Vagina (tissue), 2 donors: ENCODE data around the gene TNKS1BP1.

Experiments used
- POLR2A ChIP-seq, 2 donors: fragments of 450-650 bp; IDR thresholded peaks; one replicate each; pipeline ENCODE4 v1.6.1; 2017; ENCODE audit warnings: antibody characterized with exemption in 2 of 2, mild to moderate bottlenecking in 2 of 2, moderate library complexity in 2 of 2
- TF ChIP-seq, protein P1 (sequence below), 3 experiments: fragments of 450-650 bp in 2 of 3; fragments of 200-600 bp in 1 of 3; sonication (generic) in 1 of 3; IDR thresholded peaks; one replicate each; pipeline ENCODE4 v1.5.1; 2017 to 2019; ENCODE audit warnings: antibody characterized with exemption in 3 of 3, mild to moderate bottlenecking in 2 of 3, moderate library complexity in 2 of 3

DNA sequence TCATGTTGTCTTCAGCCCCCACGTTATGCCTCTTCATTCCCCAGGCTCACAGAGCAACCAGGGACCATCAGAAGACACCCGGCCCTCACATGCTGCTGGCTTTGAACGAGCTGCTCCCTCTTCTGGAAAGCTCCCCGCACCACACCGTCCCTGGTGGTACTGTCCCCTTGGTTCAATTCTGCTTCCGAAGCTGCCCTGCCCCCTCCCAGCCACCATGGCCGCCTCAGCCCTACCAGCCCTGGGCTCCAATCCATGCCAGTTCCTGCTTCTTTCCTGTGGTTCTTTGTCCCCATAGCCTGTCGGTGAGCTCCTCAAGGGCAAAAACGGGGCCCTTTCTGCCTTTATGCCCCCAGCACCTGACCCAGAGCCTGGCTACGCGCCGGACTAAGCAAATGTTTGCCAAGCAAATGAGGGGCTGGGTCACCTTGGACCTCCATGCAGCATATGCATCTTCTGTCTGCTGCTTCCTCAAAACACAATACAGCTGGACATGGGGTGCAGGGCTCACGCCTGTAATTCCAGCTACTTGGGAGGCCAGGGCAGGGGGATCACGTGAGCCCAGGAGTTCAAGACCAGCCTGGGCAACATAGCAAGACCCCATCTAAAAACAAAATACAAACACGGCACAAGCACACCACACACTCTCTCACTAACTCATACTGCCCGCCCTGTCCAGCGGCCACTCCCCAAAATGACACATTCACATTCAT lies 21.3 kb downstream of the TNKS1BP1 start:
- TF ChIP-seq, protein P1, sequence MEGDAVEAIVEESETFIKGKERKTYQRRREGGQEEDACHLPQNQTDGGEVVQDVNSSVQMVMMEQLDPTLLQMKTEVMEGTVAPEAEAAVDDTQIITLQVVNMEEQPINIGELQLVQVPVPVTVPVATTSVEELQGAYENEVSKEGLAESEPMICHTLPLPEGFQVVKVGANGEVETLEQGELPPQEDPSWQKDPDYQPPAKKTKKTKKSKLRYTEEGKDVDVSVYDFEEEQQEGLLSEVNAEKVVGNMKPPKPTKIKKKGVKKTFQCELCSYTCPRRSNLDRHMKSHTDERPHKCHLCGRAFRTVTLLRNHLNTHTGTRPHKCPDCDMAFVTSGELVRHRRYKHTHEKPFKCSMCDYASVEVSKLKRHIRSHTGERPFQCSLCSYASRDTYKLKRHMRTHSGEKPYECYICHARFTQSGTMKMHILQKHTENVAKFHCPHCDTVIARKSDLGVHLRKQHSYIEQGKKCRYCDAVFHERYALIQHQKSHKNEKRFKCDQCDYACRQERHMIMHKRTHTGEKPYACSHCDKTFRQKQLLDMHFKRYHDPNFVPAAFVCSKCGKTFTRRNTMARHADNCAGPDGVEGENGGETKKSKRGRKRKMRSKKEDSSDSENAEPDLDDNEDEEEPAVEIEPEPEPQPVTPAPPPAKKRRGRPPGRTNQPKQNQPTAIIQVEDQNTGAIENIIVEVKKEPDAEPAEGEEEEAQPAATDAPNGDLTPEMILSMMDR (IDR thresholded peaks at IDR 0.05), result no peak
- TF ChIP-seq POLR2A (IDR thresholded peaks at IDR 0.05), result no peak
